GM13976 (cell line): ENCODE results near the gene DNER.

ENCODE experiments used
- DNase-seq: peaks from one replicate; pipeline ENCODE4 v3.0.0; 2012; ENCODE audit warnings: low spot score
- CTCF ChIP-seq: IDR thresholded peaks from 2 replicates; pipeline ENCODE4 v1.5.1; 2012; ENCODE audit warnings: borderline replicate concordance, mild to moderate bottlenecking; ENCODE audit not compliant: insufficient read depth; ENCODE audit errors: extremely low read depth, missing control alignments, control extremely low read depth
- in situ Hi-C: fragments of 300-500 bp; cut with MboI; formaldehyde crosslinking; loops from one replicate; pipeline ENCODE4 v1.12.0; 2022; ENCODE audit warnings: low sequenced_read_pairs, mixed read lengths, inconsistent platforms; ENCODE audit not compliant: unreplicated experiment

The DNER gene

GRCh38 chr2:229598227-229598626 is 116.1 kb downstream of the DNER start:
- no peak for DNase-seq
- in situ Hi-C loops = no loop called here
- TF ChIP-seq CTCF = no peak

GRCh38 chr2:229596796-229597195 is 117.6 kb downstream of the DNER start:
- in situ Hi-C loops = no loop called here
- TF ChIP-seq CTCF = no peak
- no peak for DNase-seq

- in situ Hi-C loops = no loop called here
- TF ChIP-seq CTCF = no peak
Observed at GRCh38 chr2:229591611-229592010, 122.7 kb downstream of the DNER start.

GRCh38 chr2:229586746-229587705 is 127.3 kb downstream of the DNER start:
- TF ChIP-seq CTCF = peak; percentile 36

More at GRCh38 chr2:229591611-229592010, 122.7 kb downstream of the DNER start:
- DNase-seq = no peak

GRCh38 chr2:229586012-229586411 is 128.3 kb downstream of the DNER start:
- no peak for TF ChIP-seq CTCF
- no peak for DNase-seq
- in situ Hi-C loops = no loop called here

More at GRCh38 chr2:229586746-229587705, 127.3 kb downstream of the DNER start:
- in situ Hi-C loops = no loop called here
- DNase-seq = peak; percentile 57

GRCh38 chr2:229582151-229582550 is 132.2 kb downstream of the DNER start:
- TF ChIP-seq CTCF = no peak
- in situ Hi-C loops = no loop called here
- DNase-seq = no peak
